ENCODE data around the gene SH3RF2. TPM values are rescaled to one million over a fixed set of nuclear protein-coding genes. Genes with fewer than 3 reads are reported as not detected.

Gene SH3RF2
- total and polyA plus RNA-seq, 2 experiments from 2014 or later: 38.3 to 43.1 TPM

- Histone ChIP-seq H3K4me3 (no peak overlapping the region), H3K27me3 (no peaks in the 10 kb centered on the region), H3K9me3 (ENCODE audit: low read depth) (no peaks in the 10 kb centered on the region), H3K4me1 (ENCODE audit: low read depth) (peaks cover 39% of the 10 kb centered on the region), H3K27ac (peak overlapping the region; percentile 94), H3K36me3 (no peaks in the 10 kb centered on the region)
- TF ChIP-seq CTCF (IDR thresholded peaks at IDR 0.05; ENCODE audit: low read depth, low read length): no peak
- DNase-seq (ENCODE audit: low read depth in 1 of 2, low spot score in 1 of 2): no peak
These were observed 133.4 kb downstream of the SH3RF2 start for GRCh38 chr5:146069780-146070099.

DNA sequence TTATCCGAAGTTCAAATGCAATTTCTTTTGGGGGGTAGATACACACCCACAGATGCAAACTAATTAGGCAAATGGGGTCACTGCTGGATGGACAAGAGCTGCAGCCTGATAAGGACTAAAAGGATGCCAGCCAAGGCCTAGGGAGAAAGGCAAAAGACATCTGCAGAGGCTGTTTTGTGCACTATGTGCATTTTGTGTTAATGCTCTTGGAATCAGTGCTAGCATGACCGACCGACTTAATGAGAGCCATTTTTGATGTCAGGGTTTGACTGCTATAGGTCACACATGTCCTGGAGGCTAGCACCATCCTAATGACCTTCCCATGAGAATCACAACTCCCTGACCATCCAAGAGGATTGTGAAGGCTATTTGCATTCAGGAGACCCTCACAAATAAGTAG, 134.4 kb downstream of the SH3RF2 start:
- Histone ChIP-seq H3K27me3 (no peaks in the 10 kb centered on the region), H3K27ac (peak overlapping the region; percentile 94), H3K9me3 (ENCODE audit: low read depth) (no peaks in the 10 kb centered on the region), H3K36me3 (no peaks in the 10 kb centered on the region), H3K4me1 (ENCODE audit: low read depth) (peaks cover 39% of the 10 kb centered on the region), H3K4me3 (no peak overlapping the region)
- no peak for DNase-seq (ENCODE audit: low read depth in 1 of 2, low spot score in 1 of 2)
- TF ChIP-seq CTCF (IDR thresholded peaks at IDR 0.05; ENCODE audit: low read depth, low read length): no peak

DNA sequence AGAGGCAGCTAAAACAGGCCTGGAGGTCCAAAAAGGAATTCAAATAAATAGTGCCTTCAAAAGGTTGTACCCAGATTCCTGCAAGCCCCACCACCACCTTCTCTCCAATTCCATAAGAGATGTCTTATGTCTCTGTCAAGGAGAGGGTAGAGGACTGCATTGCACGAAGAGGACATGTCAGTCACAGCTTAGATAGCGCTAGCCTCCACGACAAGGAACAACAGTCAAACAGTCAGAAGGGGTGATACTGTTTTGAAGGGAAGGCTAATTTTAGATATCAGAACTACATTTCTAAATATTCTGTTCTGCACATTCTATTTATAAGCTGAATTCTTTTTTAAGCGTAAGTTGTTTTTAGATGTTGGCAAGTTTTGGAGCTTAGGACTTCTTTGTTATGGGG, 134.8 kb downstream of the SH3RF2 start:
- TF ChIP-seq CTCF (IDR thresholded peaks at IDR 0.05; ENCODE audit: low read depth, low read length): no peak
- Histone ChIP-seq H3K4me1 (ENCODE audit: low read depth) (peaks cover 41% of the 10 kb centered on the region), H3K27ac (peak overlapping the region; percentile 94), H3K4me3 (no peak overlapping the region), H3K9me3 (ENCODE audit: low read depth) (no peaks in the 10 kb centered on the region), H3K36me3 (no peaks in the 10 kb centered on the region), H3K27me3 (no peaks in the 10 kb centered on the region)
- DNase-seq (ENCODE audit: low read depth in 1 of 2, low spot score in 1 of 2): peak in 1 of 2 donors; percentile 30

DNA sequence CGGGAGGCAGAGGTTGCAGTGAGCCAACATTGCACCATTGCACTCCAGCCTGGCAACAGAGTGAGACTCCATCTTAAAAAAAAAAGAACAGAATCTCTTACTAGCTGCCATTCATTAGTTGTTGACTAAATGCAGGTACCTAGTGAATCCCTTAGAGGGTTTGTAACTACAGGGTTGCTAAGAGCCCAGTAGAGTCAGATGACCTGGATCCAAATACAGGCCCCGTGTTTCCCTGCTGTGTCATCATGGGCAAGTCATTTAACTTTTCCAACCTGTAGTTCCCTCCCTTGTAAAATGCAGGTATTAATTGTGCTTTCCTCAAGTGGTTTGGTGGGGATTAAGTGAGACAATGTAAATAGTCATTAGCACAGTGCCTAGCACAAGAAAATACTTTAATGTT, 136.2 kb downstream of the SH3RF2 start:
- H3K27me3 ChIP-seq: no peaks in the 10 kb centered on the region
- peak overlapping the region; percentile 94 for H3K27ac ChIP-seq
- DNase-seq (ENCODE audit: low read depth in 1 of 2, low spot score in 1 of 2): no peak

GRCh38 chr5:146073239-146073900, 137.0 kb downstream of the SH3RF2 start:
- DNase-seq (ENCODE audit: low read depth in 1 of 2, low spot score in 1 of 2): no peak
- no peak for TF ChIP-seq CTCF (IDR thresholded peaks at IDR 0.05; ENCODE audit: low read depth, low read length)
- Histone ChIP-seq H3K9me3 (ENCODE audit: low read depth) (no peaks in the 10 kb centered on the region), H3K4me3 (no peak overlapping the region), H3K36me3 (no peaks in the 10 kb centered on the region), H3K27ac (peak overlapping the region; percentile 94), H3K4me1 (ENCODE audit: low read depth) (peaks cover 49% of the 10 kb centered on the region), H3K27me3 (no peaks in the 10 kb centered on the region)

More for the DNA sequence above, 136.2 kb downstream of the SH3RF2 start:
- H3K9me3 ChIP-seq (ENCODE audit: low read depth): no peaks in the 10 kb centered on the region
- no peaks in the 10 kb centered on the region for H3K36me3 ChIP-seq
- H3K4me3 ChIP-seq: no peak overlapping the region
- no peak for TF ChIP-seq CTCF (IDR thresholded peaks at IDR 0.05; ENCODE audit: low read depth, low read length)
- peaks cover 49% of the 10 kb centered on the region for H3K4me1 ChIP-seq (ENCODE audit: low read depth)
